Measurements from ENCODE around the gene FAM210A.
A peak's percentile ranks its signal among the peaks of the same experiment; 100 is the strongest.
"Not testable (repeated sequence)": the region's sequence is repeated elsewhere in the genome, so short reads cannot be mapped to it uniquely, and the experiment has no call there.

Gene FAM210A

GRCh38 chr18:13726232-13726971 lies at the start of gene FAM210A, which contains the start of gene RNMT:
Gene FAM210A (minus strand): TSS chr18:13726558. CDS start chr18:13682077, 44,481 bp downstream.
Gene RNMT (plus strand): TSS chr18:13726673. CDS start chr18:13731518, 4,845 bp downstream.
- DNase-seq: peak; percentile 91 to 94

GRCh38 chr18:13775058-13775457 lies 48.7 kb upstream of the FAM210A start:
- DNase-seq: no peak

- no peak for DNase-seq
These were observed 36.5 kb upstream of the FAM210A start for GRCh38 chr18:13762690-13763439.

GRCh38 chr18:13760047-13760446 lies 33.7 kb upstream of the FAM210A start:
- DNase-seq: no peak

- DNase-seq: no peak
These were observed 32.3 kb upstream of the FAM210A start for GRCh38 chr18:13758622-13759021.

GRCh38 chr18:13756671-13757070 lies 30.3 kb upstream of the FAM210A start:
- no peak for DNase-seq

GRCh38 chr18:13756261-13756660 lies 29.9 kb upstream of the FAM210A start:
- no peak for DNase-seq

- DNase-seq: not testable (repeated sequence)
These were observed 25.2 kb upstream of the FAM210A start for GRCh38 chr18:13751599-13751998.

GRCh38 chr18:13746633-13747032 lies 20.3 kb upstream of the FAM210A start:
- no peak for DNase-seq

- DNase-seq: no peak
These were observed 19.3 kb upstream of the FAM210A start for GRCh38 chr18:13745696-13746095.

GRCh38 chr18:13735681-13736080 lies 9.3 kb upstream of the FAM210A start:
- DNase-seq: no peak

- no peak for DNase-seq
These were observed 4.1 kb upstream of the FAM210A start for GRCh38 chr18:13730481-13730880.

GRCh38 chr18:13726972-13727331 lies 594 bp upstream of the FAM210A start:
- peak in 1 of 2 experiments; percentile 12 for DNase-seq

GRCh38 chr18:13725566-13726231 lies 659 bp downstream of the FAM210A start:
- DNase-seq: no peak

- no peak for DNase-seq
These were observed 5.5 kb downstream of the FAM210A start for GRCh38 chr18:13720847-13721246.

GRCh38 chr18:13720123-13720522 lies 6.2 kb downstream of the FAM210A start:
- no peak for DNase-seq

GRCh38 chr18:13716916-13717315 lies 9.4 kb downstream of the FAM210A start:
- no peak for DNase-seq

- DNase-seq: no peak
These were observed 11.0 kb downstream of the FAM210A start for GRCh38 chr18:13715330-13715729.

- DNase-seq: no peak
These were observed 12.8 kb downstream of the FAM210A start for GRCh38 chr18:13713455-13714055.

GRCh38 chr18:13712400-13713131 lies 13.8 kb downstream of the FAM210A start:
- no peak for DNase-seq

GRCh38 chr18:13710414-13710831 lies 15.9 kb downstream of the FAM210A start:
- DNase-seq: no peak

- DNase-seq: no peak
These were observed 22.5 kb downstream of the FAM210A start for GRCh38 chr18:13703899-13704298.
